ENCODE results near the gene KIF21A. TPM values are rescaled to one million over a fixed set of nuclear protein-coding genes. Genes with fewer than 3 reads are reported as not detected.

The KIF21A gene
- polyA plus RNA-seq, 1 of the 3 experiments (the other 2 are of a cell fraction): 3.6 TPM

GRCh38 chr12:39442831-39443080 lies 164 bp downstream of the KIF21A start:
- H3K9me3 ChIP-seq: no peaks in the 10 kb centered on the region
- H3K27ac ChIP-seq (ENCODE audit: low read depth in 2 of 2, low read length in 1 of 2): peak overlapping the region; percentile 21 to 96; a peak in 3 of 4 replicates
- TF ChIP-seq FOXJ3 (CRISPR knock-in tag; IDR thresholded peaks at IDR 0.05): peak; percentile 4; the same call in 1 of the 2 replicates
- TF ChIP-seq, protein P1, sequence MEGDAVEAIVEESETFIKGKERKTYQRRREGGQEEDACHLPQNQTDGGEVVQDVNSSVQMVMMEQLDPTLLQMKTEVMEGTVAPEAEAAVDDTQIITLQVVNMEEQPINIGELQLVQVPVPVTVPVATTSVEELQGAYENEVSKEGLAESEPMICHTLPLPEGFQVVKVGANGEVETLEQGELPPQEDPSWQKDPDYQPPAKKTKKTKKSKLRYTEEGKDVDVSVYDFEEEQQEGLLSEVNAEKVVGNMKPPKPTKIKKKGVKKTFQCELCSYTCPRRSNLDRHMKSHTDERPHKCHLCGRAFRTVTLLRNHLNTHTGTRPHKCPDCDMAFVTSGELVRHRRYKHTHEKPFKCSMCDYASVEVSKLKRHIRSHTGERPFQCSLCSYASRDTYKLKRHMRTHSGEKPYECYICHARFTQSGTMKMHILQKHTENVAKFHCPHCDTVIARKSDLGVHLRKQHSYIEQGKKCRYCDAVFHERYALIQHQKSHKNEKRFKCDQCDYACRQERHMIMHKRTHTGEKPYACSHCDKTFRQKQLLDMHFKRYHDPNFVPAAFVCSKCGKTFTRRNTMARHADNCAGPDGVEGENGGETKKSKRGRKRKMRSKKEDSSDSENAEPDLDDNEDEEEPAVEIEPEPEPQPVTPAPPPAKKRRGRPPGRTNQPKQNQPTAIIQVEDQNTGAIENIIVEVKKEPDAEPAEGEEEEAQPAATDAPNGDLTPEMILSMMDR (IDR thresholded peaks at IDR 0.05): no peak
- peak overlapping the region; percentile 98 for H3K4me2 ChIP-seq
- H3K4me1 ChIP-seq (ENCODE audit: control insufficient read depth in 1 of 2, insufficient read depth in 2 of 2, low read depth in 1 of 2, low read length in 1 of 2): peaks cover 4 to 11% of the 10 kb centered on the region in 2 experiments; a peak in 2 of 4 replicates
- H2AFZ ChIP-seq (ENCODE audit: low read depth): peak overlapping the region; percentile 91
- DNase-seq: no peak
- ChIA-PET POLR2A (interaction anchor here (0.9 to 1.8 kb wide), 6 partner anchors 22 to 90 kb away, joined by 3 to 7 read pairs (median 6); no protein-coding TSS in a partner anchor), CTCF (interaction anchor here (0.7 to 2.3 kb wide), 16 partner anchors 10 to 249 kb away, joined by 3 to 11 read pairs (median 3); partner anchors contain the start of gene ABCD2)
- no peaks in the 10 kb centered on the region for H3K36me3 ChIP-seq (replicated peaks in 1 of 2; ENCODE audit: control insufficient read depth in 1 of 2, insufficient read depth in 2 of 2, low read length in 1 of 2)
- peak overlapping the region; percentile 87 to 93 for H3K4me3 ChIP-seq (ENCODE audit: low read depth in 2 of 2, low read length in 1 of 2)
- H3K27me3 ChIP-seq (ENCODE audit: insufficient read depth): no peaks in the 10 kb centered on the region
- no CpG with 5 or more reads among the region's 34 CpGs for WGBS (ENCODE audit: low lambda C conversion rate)
- H4K20me1 ChIP-seq (ENCODE audit: insufficient read depth): no peaks in the 10 kb centered on the region
- H3K9ac ChIP-seq: peak overlapping the region; percentile 75
- no peaks in the 10 kb centered on the region for H3K9me2 ChIP-seq
- H3F3A ChIP-seq (replicated peaks; ENCODE audit: insufficient read depth): peaks cover 12% of the 10 kb centered on the region
- peaks cover 4% of the 10 kb centered on the region; the same call in 1 of the 2 replicates for H3K79me2 ChIP-seq (ENCODE audit: insufficient read depth)

DNA sequence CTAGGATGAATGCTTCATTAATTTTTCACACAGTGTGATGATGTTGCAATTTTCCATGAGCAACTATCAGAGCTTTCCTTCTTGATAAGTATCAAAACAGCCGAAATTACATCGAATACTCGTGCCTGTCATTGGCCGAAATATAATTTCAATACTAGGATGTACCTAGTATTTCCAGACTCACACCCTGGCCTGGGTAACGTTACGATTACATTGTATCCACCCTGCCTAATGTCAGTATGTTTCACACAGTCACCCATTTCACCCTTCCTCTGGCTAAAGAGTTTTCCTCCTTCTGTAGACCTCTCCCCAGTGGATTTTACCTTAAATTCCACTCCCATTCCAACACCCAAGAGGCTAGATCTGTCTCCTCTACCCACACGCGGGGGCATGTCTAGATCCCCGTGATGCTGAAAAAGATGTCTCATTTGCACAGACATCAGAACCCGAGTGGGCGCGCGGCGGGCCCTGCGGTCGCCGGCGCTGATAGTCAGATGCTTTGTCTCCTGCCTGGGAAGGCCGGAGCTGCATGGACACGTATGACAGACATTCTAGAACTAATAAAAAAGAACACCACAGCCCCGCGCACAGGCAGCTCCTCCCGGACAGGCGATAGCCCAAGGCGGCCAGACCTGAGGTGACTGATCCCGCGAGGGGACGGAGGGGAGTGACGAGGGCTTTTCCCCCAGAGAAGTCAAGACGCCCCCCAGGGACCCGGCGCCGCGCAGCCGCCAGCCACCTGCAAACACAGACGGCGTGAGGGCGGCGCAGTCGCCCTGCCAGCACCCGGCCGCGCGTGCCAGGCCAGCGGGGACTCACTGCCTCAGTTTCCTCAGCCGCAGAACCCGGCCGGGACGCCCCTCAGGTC lies 723 bp downstream of the KIF21A start:
- Histone ChIP-seq H3K4me2 (peak overlapping the region; percentile 98), H3K4me3 (ENCODE audit: low read depth in 2 of 2, low read length in 1 of 2) (peak overlapping the region; percentile 87 to 93), H4K20me1 (ENCODE audit: insufficient read depth) (no peaks in the 10 kb centered on the region), H3K79me2 (ENCODE audit: insufficient read depth) (peaks cover 4% of the 10 kb centered on the region; the same call in 1 of the 2 replicates), H3K9ac (peak overlapping the region; percentile 75), H3K27me3 (ENCODE audit: insufficient read depth) (no peaks in the 10 kb centered on the region), H3K9me2 (no peaks in the 10 kb centered on the region), H3K27ac (ENCODE audit: low read depth in 2 of 2, low read length in 1 of 2) (peak overlapping the region; percentile 21 to 96), H3K4me1 (ENCODE audit: control insufficient read depth in 1 of 2, insufficient read depth in 2 of 2, low read depth in 1 of 2, low read length in 1 of 2) (peaks cover 4 to 11% of the 10 kb centered on the region in 2 experiments; a peak in 2 of 4 replicates), H2AFZ (ENCODE audit: low read depth) (peak overlapping the region; percentile 91), H3K36me3 (replicated peaks in 1 of 2; ENCODE audit: control insufficient read depth in 1 of 2, insufficient read depth in 2 of 2, low read length in 1 of 2) (no peaks in the 10 kb centered on the region), H3F3A (replicated peaks; ENCODE audit: insufficient read depth) (peaks cover 12% of the 10 kb centered on the region), H3K9me3 (no peaks in the 10 kb centered on the region)
- TF ChIP-seq FOXJ3 (CRISPR knock-in tag; IDR thresholded peaks at IDR 0.05): no peak
- TF ChIP-seq SIN3A (IDR thresholded peaks at IDR 0.05; ENCODE audit: borderline replicate concordance, low read depth, low read length): no peak
- no peak for TF ChIP-seq USF2 (IDR thresholded peaks at IDR 0.05; ENCODE audit: borderline replicate concordance, low read depth, low read length)
- TF ChIP-seq FOXM1 (IDR thresholded peaks at IDR 0.05; ENCODE audit: low read depth): no peak
- TF ChIP-seq MAX (IDR thresholded peaks at IDR 0.05; ENCODE audit: low read depth): no peak; the same call in 1 of the 2 replicates
- no peak for TF ChIP-seq RXRA (IDR thresholded peaks at IDR 0.05; ENCODE audit: borderline replicate concordance, low read depth)
- no peak for TF ChIP-seq NRF1 (IDR thresholded peaks at IDR 0.05; ENCODE audit: low read depth, low read length)
- no peak for TF ChIP-seq RAD21 (IDR thresholded peaks at IDR 0.05; ENCODE audit: low read length)
- TF ChIP-seq MXI1 (IDR thresholded peaks at IDR 0.05; ENCODE audit: low read depth, low read length): no peak; the same call in 1 of the 2 replicates
- no peak for TF ChIP-seq CHD2 (IDR thresholded peaks at IDR 0.05; ENCODE audit: low read length, partially characterized antibody)
- TF ChIP-seq GABPA (IDR thresholded peaks at IDR 0.05; ENCODE audit: low read depth): no peak
- no peak for TF ChIP-seq POLR2AphosphoS5 (IDR thresholded peaks at IDR 0.05; ENCODE audit: low read depth, low read length)
- TF ChIP-seq, protein P2, sequence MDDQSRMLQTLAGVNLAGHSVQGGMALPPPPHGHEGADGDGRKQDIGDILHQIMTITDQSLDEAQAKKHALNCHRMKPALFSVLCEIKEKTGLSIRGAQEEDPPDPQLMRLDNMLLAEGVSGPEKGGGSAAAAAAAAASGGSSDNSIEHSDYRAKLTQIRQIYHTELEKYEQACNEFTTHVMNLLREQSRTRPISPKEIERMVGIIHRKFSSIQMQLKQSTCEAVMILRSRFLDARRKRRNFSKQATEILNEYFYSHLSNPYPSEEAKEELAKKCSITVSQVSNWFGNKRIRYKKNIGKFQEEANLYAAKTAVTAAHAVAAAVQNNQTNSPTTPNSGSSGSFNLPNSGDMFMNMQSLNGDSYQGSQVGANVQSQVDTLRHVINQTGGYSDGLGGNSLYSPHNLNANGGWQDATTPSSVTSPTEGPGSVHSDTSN (IDR thresholded peaks at IDR 0.05): no peak
- ChIA-PET POLR2A (interaction anchor here (0.9 to 1.8 kb wide), 4 partner anchors 22 to 90 kb away, joined by 3 to 6 read pairs (median 5); no protein-coding TSS in a partner anchor), CTCF (interaction anchor here (0.7 to 2.3 kb wide), 18 partner anchors 9 to 250 kb away, joined by 3 to 11 read pairs (median 3); partner anchors contain the start of gene ABCD2)
- 2% methylated on average over 27 of the region's 49 CpGs for WGBS (ENCODE audit: low lambda C conversion rate)
- DNase-seq: peak; percentile 57

Measured in SK-N-SH (cell line).